ENCODE results near the gene KRT78.
"Not testable (repeated sequence)": the region's sequence is repeated elsewhere in the genome, so short reads cannot be mapped to it uniquely, and the experiment has no call there.

KRT78 gene, protein sequence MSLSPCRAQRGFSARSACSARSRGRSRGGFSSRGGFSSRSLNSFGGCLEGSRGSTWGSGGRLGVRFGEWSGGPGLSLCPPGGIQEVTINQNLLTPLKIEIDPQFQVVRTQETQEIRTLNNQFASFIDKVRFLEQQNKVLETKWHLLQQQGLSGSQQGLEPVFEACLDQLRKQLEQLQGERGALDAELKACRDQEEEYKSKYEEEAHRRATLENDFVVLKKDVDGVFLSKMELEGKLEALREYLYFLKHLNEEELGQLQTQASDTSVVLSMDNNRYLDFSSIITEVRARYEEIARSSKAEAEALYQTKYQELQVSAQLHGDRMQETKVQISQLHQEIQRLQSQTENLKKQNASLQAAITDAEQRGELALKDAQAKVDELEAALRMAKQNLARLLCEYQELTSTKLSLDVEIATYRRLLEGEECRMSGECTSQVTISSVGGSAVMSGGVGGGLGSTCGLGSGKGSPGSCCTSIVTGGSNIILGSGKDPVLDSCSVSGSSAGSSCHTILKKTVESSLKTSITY

DNA sequence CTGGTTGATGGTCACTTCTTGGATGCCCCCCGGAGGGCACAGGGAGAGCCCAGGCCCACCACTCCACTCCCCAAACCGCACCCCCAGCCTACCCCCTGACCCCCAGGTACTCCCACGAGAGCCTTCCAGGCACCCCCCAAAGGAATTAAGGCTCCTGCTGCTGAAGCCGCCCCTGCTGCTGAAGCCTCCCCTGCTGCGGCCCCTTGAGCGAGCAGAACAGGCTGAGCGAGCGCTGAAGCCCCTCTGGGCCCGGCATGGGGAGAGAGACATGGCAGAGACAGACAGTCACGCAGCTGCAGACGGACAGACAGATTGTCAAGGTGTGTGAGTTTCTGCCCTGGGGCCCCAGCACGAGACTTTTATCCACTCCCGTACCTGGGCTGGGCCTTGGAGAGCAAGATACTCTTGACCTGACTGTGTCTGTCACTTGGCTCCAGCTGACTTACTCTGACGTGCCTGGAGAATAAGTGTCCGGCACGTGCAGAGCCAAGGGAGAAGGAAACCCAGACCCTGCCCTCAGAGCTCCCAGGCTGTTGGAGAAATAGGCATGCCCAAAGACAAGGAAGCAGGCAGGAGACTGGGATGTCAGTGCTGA lies at the start of gene KRT78:
TSS of gene KRT78 (minus strand) at position 334 of the 595 bp plus-strand sequence. CDS start at position 270, 64 bp downstream.
- DNase-seq, result no peak

DNA sequence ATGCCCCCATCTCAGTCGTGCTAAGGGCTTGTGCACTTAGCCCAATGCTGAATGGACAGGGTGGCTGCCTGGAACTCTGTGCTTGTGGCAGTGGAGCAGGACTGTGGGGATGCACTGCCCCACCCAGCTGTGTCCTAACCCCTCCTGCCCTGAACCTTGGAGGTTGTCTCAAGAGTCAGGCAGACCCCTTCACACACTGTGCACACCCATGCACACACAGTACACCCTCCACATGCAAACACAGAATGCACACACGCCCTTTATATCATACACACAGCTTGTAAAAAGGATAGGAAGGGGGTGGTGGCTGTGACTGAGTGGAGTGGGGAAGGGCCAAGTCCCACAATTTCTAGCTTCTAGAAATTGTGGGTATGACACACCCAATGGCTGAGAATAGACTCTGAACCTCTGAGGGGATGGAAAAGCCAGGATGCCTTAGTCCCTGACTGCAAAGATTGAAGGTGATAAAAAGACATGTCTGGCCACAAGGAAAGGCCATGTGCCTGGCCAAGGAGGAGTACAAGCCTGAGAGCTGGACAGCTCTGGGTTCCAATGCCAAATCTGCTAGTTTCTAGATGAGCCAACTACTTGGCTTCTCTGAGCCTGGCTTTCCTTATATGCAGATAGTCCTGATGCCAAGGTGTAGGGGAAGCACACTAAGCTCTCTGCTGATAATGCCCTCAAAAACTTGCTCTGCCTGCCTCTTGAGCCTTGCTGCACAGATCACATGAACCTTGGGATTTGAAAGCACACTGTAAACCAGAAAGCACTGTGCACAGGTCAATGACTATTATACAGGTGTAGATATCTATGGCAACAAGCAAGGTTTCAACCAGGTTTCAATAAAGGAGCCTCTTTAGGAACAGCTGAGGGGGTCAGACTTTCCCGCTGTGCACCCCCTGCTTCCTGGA lies 47.7 kb upstream of the KRT78 start:
- no peak for DNase-seq

DNA sequence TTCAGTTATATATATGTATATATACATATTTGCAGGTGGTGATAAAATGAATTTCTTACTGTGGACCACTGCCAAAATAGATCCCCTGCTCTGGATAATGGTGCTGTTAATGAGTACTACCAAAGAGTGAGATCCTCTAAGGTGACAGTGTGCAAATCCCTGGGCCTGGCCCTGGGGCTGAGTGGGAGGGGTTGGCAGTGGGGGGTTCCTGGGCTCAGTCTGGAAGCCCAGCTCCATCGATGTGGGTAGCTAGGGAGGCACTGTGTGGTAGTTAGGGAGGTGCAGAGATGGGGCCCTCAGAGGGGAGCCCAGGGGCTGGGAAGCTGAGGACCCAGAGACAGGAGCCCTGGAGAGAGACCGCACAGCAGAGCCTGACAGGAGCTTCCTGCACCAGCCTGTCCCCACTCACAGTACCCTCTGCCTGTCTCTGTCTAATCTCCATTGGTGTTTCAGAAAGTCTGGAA lies 47.0 kb upstream of the KRT78 start:
- no peak for DNase-seq

- no peak for DNase-seq
Observed at GRCh38 chr12:52892974-52893373, 44.2 kb upstream of the KRT78 start.

GRCh38 chr12:52892207-52892852 lies 43.5 kb upstream of the KRT78 start:
- DNase-seq, result no peak

DNA sequence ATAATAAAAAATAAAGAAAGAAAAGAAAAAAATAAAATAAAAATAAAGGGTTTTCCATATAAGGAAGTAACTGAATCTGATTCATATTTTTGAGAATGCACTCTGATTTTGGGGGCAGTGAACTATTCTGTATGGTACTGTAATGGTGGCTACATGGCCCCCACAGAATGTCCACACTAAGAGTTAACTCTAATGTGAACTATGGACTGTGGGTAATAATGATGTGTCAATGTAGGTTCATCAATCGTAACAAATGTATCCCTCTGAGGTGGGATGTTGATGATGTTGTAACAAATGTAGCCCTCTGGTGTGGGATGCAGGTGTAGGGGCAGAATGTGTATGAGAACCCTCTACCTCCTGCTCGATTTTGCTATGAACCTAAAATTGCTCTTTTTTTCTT lies 42.2 kb upstream of the KRT78 start:
- DNase-seq, result no peak

- no peak for DNase-seq
Observed at GRCh38 chr12:52890417-52890816, 41.6 kb upstream of the KRT78 start.

GRCh38 chr12:52884526-52885293 lies 35.9 kb upstream of the KRT78 start:
- peak; percentile 46 to 53 for DNase-seq

DNA sequence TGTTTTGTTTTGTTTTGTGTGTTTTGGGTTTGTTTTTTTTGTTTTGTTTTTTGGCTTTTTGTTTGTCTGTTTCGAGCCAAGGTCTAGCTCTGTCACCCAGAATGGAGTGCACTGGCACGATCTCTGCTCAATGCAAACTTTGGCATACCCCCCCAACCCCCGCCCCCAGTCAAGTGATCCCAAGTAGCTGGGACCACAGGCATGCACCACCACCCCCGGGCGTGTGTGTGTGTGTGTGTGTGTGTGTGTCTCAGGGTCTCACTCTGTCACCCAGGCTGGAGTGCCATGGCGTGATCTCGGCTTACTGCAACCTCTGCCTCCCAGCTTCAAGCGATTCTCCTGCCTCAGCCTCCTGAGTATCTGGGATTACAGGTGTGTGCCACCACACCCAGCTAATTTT lies 31.7 kb upstream of the KRT78 start:
- DNase-seq, result not testable (repeated sequence)

GRCh38 chr12:52879394-52880351 lies 30.9 kb upstream of the KRT78 start:
- DNase-seq, result peak; percentile 76 to 85

DNA sequence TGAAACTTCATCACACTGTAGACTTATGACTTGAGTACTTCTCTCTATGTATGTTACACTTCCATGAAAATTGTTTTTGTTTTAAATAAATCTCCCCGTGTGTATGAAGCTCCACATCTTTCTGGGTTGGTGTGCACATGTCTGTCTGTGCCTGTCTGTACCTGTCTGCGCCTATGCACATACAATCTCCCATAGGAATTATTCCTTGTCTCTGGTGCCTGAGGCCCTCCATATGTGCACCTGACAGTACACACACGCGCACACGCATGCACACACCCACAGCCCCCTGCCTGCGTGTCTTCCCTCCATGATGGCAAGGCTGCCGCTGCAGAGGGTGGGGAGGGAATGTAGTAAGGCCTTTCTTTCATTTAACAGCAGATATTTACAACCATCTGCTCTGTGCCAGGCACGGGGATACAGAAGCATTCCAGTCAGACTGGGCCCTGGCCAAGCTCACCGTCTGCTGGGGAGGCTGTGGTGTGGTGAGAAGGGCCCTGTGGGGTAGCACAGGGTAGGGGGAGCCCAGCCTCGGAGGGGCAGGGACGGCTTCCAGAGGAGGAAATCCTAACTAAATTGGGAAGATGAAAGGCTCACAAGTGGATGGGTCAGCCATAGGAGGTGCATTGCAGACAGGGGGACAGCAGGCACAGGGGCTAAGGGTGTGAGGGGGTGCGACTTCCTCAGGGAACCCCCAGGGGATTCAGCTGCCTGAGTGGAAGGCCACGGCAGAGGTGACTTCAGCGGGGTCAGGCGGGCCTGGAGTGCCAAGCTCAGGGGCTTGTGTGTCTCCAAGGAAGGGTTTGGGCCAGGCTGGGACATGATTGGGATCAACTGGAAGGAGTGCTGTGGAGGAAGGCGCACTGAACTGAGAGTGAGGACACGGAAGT lies 30.0 kb upstream of the KRT78 start:
- DNase-seq, result no peak

DNA sequence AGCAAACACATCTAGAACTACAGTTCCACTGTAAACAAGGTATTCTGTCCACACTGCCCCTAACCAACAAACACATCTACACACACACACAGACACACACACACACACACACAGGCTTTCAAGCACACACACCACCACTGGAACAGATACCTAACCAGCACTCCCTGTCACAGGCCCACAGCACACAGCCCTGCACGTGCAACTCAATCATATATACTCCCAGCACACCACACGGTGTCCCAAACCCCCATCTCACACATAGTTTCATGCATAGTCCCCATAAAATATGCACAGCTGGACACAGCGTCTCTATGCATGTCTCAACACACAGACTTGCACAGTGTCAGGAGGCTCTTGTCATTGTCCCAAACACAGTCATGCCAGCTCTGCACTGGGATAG lies 28.4 kb upstream of the KRT78 start:
- no peak for DNase-seq

DNA sequence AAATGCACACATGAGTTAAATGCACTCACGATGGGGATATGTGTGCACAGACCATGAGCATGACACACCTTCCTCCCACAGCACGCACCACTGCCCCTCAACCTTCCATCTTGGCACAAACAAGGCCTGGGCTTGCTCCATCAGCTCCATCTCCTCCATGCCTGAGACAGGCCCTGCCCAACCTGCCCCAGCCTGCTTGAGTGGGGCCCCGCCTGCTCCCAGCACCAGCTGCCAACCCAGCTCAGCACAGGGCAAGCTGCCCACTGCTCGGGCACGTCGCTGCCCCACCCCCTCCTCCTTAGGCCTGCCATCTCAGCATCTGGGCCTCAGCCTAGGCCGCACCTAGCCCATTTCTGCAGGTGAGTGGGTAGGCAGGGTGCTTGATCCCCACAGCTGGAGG lies 27.6 kb upstream of the KRT78 start:
- no peak for DNase-seq

DNA sequence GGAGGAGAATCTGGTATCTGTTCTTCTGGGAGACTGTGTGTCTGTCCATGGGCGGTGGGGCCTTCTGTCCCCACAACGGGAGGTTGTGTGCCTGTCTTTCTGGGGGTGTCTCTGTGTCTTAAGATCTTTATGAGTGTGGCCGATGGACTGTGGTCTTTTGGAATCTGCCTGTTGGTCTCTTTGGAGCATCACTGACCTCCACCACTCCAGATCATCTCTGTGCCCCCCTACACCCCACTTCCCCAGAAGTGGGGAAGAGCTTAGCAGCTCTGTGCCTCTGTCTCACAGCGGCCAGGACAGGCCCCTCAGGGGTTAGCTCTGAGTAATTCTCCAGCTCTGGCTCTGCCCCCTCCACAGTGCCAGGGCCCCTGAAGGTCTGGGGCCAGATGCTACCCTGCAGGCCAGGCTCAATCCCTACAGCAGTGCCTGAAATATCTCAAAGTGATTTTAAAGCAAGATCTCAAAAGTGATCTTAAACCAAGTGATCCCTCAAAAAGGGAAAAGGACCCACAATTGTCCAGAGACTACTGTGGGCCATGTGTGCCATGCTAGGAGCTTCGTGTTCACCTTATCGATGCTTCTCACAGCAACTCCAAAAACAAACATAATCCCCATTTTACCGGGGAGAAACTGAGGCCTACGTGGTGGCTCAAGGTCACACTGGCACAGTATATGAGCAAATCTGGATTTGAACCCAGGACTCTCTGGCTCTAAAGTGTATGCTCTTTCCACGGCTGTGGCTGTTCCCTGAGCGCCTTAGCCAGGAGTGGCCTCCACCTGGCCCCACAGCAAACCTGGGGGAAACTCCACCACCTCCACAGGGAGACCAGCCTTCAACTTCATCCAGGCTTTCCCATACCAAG lies 26.0 kb upstream of the KRT78 start:
- DNase-seq, result no peak

DNA sequence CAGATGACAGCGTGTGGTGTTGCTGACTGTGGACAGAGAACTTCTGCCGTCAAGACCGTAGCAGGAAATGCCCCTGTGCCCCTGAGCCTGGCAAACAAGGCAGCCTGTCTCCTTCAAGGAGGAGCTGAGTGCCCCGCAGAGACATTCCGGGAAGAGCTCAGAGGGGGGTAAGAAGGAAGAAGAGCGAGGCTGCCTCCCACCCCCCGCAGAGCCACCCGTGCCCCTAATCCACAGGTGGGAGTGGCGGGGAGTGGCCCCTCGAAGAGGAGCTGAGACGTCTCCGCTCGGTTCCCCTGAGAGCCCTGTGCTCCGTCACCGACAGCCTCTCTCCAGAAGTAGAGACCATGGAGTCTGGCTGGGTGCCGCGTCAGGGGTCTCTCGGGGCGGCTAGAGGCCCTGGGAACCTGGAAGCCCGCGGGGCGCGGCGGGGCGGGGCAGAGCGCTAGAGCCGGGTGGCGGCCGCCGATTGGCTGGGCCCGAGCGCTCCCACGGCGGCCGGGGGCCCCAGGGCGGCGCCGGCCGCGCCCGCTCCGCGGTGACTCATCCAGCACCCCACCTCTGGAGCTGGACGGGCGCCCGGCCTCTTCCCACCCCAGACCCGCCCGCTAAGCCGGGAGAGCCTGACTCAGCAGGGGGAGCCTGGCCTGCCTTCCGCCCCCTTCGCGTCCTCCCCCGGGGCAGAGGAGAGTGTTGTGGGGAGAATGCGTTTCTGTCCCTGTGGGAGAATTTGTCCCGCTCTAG lies 25.2 kb upstream of the KRT78 start:
- DNase-seq, result peak in 1 of 2 experiments; percentile 32

GRCh38 chr12:52873513-52873831 lies 24.7 kb upstream of the KRT78 start:
- DNase-seq, result no peak

DNA sequence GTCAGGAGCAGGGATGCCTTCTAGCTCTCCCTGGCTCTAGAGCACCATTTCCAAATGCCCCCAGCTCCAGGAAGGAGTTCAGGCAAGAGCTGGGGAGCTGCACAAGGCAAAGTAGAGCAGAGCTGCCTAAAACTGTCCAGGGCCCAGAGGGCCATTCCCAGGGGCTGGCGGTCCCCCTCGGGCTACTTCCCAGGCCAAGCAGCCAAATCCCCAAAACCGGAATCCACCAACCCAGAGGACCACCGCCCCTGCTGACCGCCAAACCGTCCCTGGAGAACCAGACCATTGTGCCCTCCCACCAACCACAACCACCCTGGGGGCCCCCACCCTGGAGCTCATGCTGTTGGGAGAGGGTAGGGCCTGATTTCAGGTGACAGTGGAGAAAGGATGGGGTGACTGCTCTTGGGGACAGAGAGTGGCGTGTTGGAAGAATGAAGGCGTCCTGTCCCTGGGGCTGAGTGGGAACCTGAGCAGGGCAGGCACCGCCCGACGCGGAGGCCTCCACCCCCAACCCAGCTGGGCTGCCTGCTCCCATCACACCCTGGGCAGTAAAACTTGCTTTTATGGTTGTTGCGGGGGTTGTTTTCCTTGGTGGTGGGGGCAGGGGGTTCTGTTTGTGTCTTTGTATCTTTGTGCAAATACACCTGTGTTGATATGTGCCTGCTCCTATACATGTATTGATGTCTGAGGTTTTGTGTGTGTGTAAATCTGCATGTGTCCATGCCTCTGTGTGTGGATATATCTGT lies 24.0 kb upstream of the KRT78 start:
- DNase-seq, result no peak
